Esophagus squamous epithelium (tissue), 4 donors: Measurements from ENCODE around the gene COX7A2L.

Source experiments
- POLR2A ChIP-seq, 4 donors: fragments of 450-650 bp; IDR thresholded peaks; one replicate each; pipeline ENCODE4 v1.6.1; 2017; ENCODE audit warnings: antibody characterized with exemption in 4 of 4, mild to moderate bottlenecking in 4 of 4, moderate library complexity in 3 of 4
- TF ChIP-seq, protein P1 (sequence below), 6 experiments: fragments of 450-650 bp in 4 of 6; fragments of 200-600 bp in 2 of 6; sonication (generic) in 2 of 6; IDR thresholded peaks; one replicate each; pipeline ENCODE4 v1.5.1; 2016 to 2019; ENCODE audit warnings: antibody characterized with exemption in 6 of 6, mild to moderate bottlenecking in 4 of 6, moderate library complexity in 4 of 6

DNA sequence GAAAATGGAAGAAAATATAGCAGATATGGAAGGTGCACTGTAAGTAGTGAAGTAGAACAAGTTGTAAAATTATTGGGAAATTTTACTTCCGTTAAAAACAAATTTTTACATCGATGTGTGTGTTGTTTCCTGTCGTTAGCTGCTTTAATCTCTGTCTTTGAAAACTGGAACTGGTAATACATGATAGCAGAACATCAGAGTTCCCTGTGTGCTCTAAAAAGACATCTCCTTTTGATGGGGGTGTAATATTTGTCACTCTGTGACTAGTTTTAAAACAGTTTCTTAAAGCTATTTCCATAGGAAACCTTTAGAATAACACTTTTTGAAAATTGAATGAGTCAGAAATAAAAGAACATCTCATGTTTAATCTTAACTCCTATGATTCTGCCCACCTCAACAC lies 43.5 kb downstream of the COX7A2L start:
- TF ChIP-seq, protein P1, sequence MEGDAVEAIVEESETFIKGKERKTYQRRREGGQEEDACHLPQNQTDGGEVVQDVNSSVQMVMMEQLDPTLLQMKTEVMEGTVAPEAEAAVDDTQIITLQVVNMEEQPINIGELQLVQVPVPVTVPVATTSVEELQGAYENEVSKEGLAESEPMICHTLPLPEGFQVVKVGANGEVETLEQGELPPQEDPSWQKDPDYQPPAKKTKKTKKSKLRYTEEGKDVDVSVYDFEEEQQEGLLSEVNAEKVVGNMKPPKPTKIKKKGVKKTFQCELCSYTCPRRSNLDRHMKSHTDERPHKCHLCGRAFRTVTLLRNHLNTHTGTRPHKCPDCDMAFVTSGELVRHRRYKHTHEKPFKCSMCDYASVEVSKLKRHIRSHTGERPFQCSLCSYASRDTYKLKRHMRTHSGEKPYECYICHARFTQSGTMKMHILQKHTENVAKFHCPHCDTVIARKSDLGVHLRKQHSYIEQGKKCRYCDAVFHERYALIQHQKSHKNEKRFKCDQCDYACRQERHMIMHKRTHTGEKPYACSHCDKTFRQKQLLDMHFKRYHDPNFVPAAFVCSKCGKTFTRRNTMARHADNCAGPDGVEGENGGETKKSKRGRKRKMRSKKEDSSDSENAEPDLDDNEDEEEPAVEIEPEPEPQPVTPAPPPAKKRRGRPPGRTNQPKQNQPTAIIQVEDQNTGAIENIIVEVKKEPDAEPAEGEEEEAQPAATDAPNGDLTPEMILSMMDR (IDR thresholded peaks at IDR 0.05): no peak
- no peak for TF ChIP-seq POLR2A (IDR thresholded peaks at IDR 0.05)
